ENCODE results near the gene UBAC2. TPM values are rescaled to one million over a fixed set of nuclear protein-coding genes. Genes with fewer than 3 reads are reported as not detected.

Gene UBAC2
- total RNA-seq, 2 donors from 2014 or later: 40.2 to 43.0 TPM

DNA sequence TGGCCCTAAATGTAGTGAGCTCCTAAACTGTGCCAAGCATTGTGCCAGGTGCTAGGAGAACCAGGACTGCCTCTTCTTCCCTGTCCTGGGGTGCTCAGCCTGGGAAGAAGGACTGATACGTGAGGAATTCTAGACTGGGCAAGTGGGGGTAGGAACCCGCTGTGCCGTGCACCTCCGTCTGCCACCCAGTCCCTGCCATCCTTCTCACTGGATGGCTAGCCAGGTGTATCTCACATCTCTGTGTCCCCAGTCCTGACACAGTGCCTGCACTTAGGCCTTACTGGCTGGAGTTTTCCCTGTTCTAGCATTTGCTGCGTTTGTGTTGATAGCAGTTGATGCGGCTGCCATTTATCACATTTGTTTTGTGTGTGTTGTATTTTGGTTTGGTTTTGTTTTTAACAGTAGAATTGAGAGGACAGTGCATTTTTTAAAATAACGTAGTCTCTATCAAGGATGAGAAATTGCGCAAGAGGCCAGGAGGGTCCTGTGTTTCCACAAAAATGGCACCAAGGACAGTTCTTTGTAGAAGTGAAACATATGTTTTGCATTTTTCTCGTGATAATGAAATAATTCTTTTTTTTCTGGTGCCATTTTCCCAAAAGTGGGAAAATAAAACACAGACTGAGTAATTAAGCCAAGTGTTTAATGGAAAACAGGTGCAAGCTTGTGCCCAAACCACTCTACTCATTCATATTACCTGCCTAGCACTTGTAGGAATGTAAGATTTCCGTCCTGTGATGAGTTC, 111.3 kb downstream of the UBAC2 start:
- DNase-seq (no peak), ATAC-seq (no peak)
- intact Hi-C loops (cut with DNase I): no loop called here

DNA sequence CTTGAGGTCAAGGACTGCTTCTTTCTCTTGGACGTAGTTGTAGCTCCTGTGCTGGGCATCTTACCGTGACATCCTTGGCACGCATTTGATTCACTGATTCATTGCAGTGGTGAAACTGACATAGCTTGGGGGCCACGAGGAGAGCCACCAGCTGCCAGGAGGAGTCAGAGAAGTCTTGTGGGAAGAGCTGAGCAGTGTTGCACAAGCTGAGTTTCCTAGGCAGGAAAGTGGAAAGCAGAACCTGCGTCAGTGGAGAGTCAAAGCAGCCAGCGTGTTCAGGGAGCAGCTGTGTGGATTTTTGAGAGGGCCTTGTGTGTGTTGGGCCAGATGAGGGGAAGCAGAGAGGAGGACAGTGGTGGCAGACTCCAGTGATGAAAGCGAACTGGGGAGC, 111.8 kb downstream of the UBAC2 start:
- intact Hi-C loops (cut with DNase I): no loop called here
- ATAC-seq (peak; percentile 77 to 79), DNase-seq (peak; percentile 62)

DNA sequence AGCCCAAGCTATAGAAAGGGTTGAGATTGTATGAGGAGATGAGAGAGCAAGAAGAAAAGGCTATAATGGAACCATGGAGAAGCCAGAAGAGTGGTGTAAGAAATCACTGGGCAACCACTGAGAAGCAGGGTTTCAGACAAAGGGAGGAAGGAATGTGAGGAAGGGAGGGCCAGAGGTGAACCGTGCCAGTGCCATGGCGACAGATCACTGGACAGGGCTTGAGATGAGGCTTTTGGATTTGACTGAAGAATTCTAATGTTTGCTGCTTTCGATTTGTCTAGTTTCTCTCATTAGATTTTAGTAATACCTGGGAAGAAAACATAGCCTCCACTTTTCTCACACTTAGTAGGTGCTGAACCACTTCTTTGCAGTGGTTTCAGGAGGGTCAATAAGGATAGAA, 112.8 kb downstream of the UBAC2 start:
- intact Hi-C loops (cut with DNase I): no loop called here
- ATAC-seq (peak in 1 of 2 donors; percentile 34), DNase-seq (no peak)

DNA sequence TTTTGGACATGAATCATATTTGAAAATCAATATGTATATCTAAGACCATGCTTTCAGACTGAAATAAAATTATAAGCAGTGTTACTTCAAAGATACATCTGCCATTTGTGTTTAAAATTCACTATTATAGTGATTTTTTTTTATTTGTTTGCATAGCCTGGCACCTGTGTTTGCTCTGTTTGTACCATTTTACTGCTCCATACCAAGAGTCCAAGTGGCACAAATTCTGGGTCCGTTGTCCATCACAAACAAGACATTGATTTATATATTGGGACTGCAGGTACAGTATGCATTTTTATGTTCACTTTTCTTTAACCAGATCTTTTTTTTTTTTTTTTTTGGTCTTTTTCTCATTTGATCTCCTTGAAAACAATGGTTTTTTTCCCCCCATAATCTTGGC, 113.3 kb downstream of the UBAC2 start:
- ATAC-seq (no peak), DNase-seq (no peak)
- intact Hi-C loops (cut with DNase I): no loop called here

DNA sequence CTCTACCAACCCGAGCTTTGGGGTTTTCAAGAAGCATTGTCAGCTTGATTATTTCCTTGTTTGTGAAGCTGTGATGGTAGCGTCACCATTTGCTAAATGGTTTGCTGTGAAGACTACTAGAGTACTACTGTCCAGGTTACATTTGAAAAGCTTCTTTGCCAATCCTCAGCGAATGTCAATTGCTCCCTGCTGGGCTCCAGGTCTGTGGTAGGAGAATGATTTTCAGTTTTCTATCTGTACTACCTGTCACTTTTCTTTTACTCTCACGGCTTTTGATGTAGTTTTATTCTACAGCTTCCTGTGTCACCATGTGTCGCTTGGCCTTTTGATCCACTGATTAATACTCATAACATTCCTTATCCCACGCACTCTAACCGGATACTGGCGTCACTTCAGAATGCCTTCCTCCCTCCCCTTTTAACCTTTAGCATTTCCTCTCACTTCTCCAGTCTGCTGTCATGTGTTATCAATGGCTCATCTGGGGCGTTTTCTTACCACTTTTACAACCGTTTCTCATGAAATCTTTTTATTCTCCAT, 114.1 kb downstream of the UBAC2 start:
- DNase-seq: no peak
- intact Hi-C loops (cut with DNase I): no loop called here
- no peak for ATAC-seq

DNA sequence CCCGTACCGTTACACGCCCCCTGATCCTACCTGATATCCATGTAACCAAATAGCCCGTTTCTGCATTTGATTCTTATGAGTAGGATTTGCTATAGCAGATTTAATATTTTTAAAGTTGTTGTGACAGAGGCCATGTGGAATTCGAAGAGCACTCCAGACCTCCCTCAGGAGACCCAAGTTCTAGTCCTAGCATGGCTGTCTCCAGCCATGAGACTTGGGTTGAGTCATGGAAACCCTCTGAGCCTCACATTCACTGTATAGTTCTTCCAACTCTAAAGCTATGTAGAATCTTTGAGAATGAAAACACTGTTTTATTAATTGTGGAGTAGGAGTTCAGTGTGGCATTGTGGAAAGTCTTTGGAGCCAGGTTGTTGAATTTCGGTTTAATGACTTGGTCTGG, 114.5 kb downstream of the UBAC2 start:
- ATAC-seq: no peak

DNA sequence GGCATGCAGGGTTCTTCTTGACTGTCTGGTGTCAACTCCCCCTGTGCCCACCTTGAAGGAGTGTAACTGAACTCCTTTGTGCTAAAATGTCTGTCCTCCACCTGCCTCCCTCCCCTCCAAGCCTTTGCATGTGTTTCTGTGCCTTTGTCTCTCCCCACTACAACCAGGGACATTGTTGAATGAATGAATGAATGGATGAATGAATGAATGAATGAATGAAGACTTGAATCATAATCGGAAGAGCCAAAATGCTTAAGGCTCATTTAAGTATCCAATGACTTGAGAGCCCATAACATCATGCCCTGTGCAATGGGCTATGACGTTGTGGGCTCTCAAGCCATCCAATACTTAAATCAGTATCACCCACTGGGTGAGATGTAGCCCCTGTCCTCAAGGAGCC, 115.6 kb downstream of the UBAC2 start:
- DNase-seq (no peak), ATAC-seq (no peak)
- intact Hi-C loops (cut with DNase I): no loop called here

More for the DNA sequence above, 114.5 kb downstream of the UBAC2 start:
- intact Hi-C loops (cut with DNase I): no loop called here
- DNase-seq: no peak

DNA sequence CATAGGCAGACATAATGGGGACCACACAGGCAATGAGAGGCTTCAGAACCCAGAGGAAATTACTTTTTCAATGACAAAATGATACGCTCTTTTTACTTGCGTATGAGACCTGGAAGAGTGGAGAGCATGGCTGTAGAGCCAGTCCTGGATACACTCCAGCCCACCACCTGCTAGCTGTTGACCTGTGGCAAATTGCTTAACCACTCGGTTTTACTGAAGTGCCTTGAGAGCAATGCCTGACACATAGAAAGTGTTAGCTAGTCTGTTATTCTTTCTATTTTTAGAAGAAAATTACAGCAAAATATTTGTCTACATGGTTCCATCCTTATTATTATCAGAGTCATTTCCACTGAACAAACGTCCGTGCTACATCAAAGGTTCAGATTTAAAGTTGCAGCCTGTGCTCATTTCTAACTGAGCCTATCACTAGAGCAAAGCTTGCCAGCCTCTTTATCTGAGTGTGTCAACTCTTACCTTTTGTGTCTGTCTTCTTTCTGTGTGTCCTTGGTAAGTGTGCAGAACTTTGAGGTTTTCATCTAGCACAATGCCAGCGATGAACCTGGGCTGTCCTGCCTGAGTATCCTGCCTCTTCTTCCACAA, 116.1 kb downstream of the UBAC2 start:
- no peak for DNase-seq
- intact Hi-C loops (cut with DNase I): no loop called here
- peak in 1 of 2 donors; percentile 32 for ATAC-seq

DNA sequence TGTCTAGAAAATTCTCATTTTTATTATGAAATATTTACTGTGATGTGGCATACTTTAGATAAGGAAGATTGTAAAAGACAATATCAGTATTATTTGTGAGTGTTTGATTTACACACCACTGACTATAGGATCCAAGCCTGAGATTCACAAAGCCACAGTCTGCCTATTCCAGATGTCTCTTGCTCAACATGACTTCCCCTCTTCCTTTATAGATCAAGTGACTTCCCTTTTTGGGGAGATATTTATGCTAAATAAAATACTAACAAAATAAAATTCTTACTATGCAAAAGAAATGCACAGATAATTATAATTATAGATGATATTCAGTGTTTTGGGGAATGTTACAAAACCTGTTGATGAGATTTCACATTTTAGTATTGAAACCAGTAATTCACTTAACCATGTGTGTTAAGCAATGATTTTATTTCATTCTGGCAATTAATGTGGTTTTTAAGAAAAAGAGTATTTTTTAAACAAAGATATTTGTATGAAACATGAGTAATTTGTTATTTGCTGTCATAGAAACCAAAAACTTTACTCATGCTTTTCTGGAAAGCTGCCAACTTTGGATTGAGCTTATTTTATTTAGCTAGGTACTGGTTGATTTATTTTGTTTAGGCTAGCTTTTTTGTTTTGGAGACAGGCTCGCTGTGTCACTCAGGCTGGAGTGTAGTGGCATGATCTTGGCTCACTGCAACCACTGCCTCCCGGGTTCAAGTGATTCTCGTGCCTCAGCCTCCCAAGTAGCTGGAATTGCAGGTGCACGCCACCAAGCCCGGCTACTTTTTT, 120.2 kb downstream of the UBAC2 start:
- ATAC-seq: peak in 1 of 2 donors; percentile 69
- DNase-seq: no peak
- intact Hi-C loops (cut with DNase I): no loop called here

DNA sequence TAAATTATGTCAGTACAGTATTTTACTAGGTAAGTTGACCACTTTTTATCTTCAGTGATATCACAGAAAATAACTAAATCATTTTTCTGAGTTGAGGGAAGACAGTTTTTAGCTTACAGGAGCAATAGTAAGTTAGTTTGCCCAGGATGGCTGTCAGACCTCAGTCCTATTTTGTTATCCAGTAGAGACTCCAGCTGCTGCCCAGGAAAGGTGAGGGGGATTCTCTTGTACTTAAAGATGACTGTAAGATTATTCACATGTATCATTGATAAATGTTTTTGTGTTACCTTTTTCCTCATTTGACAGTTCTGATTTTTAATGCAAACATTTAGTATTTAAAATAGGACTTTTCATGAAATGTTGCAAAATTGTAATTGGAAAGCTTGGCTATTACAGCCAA, 121.1 kb downstream of the UBAC2 start:
- intact Hi-C loops (cut with DNase I): no loop called here
- no peak for ATAC-seq
- no peak for DNase-seq

DNA sequence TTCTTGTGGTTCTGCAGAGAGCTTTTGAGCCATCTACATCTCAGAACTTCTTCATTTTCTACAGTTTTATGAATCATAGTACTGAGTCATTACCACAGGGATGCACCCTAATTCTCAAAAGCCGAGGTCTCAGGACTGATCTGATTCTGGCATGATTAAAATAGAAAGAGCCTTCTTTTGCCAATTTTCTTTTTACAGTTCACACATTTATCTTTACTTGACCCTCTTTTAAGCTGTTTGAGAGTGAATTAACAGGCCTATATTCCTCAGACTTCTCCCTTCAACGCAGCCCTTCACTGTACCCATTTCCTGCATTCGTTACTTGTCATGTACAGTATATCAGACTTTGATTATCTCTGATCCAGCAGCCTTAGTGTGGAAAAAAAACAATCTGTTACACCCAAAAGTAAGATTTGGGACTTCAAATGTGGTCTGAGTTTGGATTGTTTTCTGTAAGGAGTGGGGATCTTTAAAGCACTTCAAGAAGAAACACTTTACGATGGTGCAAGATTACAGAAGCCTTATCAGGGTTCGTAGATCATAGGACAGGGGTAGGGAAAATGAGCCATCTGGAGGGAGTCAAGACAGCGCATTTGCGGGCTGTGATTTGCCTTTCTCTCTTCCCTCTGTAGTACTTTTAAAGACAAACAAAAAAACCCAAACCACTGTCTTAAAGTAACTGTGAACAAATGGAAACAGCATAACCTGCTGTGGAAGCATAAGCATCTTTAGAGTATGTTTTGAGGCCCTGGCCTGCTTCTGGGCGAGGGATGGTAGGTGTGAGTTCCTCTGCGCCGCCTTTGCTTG, 121.8 kb downstream of the UBAC2 start:
- no peak for DNase-seq
- intact Hi-C loops (cut with DNase I): no loop called here
- ATAC-seq: peak; percentile 56 to 91

DNA sequence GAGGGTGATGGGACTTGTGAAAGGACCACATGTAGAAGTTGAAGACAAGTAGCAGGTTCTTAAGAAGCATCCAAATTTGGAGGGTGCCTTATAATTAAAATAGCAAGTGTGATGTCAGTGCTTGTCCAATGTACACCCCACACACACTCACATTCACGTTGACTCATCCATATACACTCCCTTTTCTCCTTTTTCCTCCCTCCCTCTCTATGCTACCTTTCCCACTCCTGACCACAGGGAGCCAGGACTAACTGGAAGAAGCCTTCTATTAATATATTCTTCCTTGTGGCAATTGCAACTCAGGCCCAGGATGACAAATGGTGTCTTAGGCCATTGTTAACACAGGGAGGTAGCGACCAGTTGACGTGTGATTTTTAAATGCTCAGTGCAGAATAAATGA, 122.8 kb downstream of the UBAC2 start:
- ATAC-seq (peak in 1 of 2 donors; percentile 48), DNase-seq (no peak)
- intact Hi-C loops (cut with DNase I): no loop called here

DNA sequence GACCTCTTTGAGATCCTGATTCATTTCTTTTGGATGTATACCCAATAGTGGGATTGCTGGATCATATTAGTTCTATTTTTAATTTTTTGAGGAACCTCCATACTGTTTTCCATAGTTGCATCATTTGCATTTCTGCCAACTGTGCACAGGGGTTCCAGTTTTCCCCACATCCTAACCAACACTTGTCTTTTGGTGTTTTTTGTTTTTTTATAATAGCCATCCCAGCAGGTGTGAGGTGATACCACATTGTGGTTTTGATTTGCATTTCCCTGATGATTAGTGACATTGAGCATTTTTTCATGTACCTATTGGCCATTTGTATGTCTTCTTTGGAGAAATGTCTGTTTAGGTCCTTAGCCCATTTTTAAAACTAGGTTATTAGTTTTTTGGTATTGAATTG, 125.4 kb downstream of the UBAC2 start:
- intact Hi-C loops (cut with DNase I): no loop called here
- ATAC-seq (no peak), DNase-seq (no peak)

DNA sequence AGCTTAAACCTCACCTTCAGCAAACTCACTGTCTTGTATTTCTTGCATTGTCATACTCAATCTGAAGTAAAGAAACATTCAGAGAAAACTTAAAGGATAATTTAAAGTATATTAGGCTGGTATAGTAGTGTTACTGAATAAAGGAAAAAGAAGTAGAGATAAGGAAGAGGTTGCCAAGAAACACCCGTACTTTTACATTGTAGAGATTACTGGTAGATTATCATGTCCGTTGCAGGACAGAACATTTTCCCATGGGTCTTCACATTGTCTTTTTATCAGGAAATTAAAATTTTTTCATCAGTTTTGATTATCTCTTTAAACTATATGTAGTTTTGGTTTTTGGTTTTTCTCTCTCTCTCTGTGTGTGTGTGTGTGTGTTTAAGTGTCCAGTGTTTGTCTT, 126.5 kb downstream of the UBAC2 start:
- ATAC-seq (no peak), DNase-seq (no peak)
- intact Hi-C loops (cut with DNase I): no loop called here

DNA sequence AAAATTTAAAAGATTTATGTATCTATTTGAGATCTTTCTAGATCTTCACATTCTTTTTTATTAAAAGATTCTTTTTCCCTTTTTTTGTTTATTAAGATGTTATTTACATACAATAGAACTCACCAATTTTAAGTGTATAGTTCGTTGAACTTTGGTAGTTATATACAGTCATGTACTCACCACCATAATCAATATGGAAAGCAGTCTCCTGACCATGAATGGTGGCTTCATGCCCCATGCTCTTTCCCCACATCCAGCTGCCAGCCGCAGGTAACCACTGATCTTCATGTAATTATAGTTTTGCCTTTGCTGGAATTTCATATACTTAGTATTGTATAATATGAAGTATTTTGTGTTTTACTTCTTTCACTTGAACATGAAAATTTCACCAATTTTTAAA, 127.1 kb downstream of the UBAC2 start:
- ATAC-seq (no peak), DNase-seq (no peak)
- intact Hi-C loops (cut with DNase I): no loop called here

DNA sequence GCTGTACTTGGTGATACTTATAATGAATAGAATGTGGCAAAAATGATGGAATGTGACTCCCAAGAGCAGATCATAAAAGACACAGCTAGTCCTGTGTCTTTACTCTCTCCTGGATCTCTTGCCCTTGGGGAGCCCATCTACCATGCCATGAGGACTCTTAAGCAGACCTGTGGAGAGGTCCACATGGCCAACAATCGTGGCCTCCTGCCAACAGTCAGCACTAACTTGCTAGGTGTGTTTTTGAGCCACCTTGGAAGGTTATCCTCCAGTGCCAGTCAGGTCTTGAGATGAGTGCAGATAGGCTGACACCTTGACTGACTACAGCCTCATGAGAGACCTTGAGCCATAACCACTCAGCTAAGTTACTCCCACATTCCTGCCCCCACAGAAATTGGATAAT, 128.8 kb downstream of the UBAC2 start:
- intact Hi-C loops (cut with DNase I): no loop called here
- DNase-seq (no peak), ATAC-seq (no peak)

DNA sequence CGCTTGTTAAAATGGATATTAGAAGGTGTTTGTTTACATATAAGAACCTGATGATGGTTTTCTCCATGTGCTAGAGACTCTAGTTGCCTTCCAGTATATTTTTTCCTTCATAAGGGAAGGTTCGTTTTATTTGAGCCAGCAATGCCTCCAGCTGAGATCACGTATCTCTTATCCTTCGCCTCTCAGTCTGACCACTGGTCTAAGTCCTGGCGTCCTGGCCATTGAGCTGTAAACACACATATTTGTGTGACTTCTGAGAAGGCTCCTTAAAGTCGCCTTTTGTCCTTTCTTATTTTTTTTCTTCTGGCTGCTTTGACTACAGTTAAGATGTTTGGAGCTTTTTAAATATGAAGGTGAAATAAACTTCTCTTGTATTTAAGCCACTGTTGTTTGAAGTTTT, 130.3 kb downstream of the UBAC2 start:
- DNase-seq: no peak
- intact Hi-C loops (cut with DNase I): no loop called here
- no peak for ATAC-seq

DNA sequence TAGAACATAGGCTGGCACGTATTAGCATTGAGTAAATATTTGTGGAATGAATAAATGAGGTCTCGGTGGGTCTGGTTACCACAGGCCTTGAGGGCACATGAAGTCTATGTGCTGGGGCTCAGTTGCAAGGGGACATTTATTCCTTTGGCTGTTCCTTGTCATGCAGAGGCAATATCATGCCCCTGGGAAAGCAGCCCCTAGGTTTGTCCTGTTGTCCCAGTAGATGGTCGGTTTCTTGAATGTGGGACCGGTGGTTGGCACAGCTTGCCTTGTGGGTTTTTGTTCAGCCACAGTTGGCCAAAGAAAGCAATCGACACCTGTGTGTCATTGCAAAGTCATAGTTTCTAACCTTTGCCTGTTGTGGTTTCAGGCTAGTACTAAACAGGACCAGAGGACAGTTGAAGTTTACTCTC, 131.2 kb downstream of the UBAC2 start:
- ATAC-seq (no peak), DNase-seq (no peak)
- intact Hi-C loops (cut with DNase I): no loop called here

DNA sequence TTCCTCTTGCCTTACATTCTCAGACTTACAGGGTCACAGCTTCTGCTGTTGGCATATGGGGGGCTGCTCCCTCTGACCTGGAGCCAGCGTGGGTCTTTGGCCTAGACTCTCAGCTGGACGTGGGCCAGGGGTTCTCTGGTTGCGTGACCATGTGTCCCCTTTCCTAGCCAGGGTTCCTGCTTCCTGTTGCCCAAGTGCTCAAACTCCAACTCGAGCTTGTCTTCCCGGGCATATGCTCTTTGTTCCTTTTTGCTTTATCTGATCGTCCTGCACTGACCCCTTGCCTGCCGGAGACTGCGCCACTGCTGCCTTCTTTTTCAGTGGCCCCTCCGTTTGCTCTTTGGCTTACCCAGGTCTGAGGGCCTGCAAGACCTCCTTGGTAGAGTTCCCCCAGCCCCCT, 131.8 kb downstream of the UBAC2 start:
- no peak for ATAC-seq
- no peak for DNase-seq
- intact Hi-C loops (cut with DNase I): no loop called here
